Chondrocyte (in vitro differentiated cells): ENCODE data around the gene TMEM212. TPM values are rescaled to one million over a fixed set of nuclear protein-coding genes. Genes with fewer than 3 reads are reported as not detected.

Experiments
- DNase-seq: peaks from one replicate; pipeline ENCODE4 v3.0.0; 2021; ENCODE audit warnings: mixed read lengths, low spot score
- H3K27ac Mint-ChIP-seq: one replicate; pipeline ENCODE4 v1.8.0; 2021; ENCODE audit warnings: mild to moderate bottlenecking, moderate library complexity, mixed read lengths; ENCODE audit not compliant: unreplicated experiment
- H3K27me3 Mint-ChIP-seq: 2 replicates; pipeline ENCODE4 v1.8.0; 2021; ENCODE audit warnings: low read depth, mixed read lengths
- H3K36me3 Mint-ChIP-seq: 2 replicates; pipeline ENCODE4 v1.8.0; 2021; ENCODE audit warnings: low read depth, mixed read lengths
- H3K4me1 Mint-ChIP-seq: 2 replicates; pipeline ENCODE4 v1.8.0; 2021; ENCODE audit warnings: low read depth, mild to moderate bottlenecking, mixed read lengths
- H3K4me3 Mint-ChIP-seq: one replicate; pipeline ENCODE4 v1.8.0; 2021; ENCODE audit warnings: mild to moderate bottlenecking, moderate library complexity, mixed read lengths; ENCODE audit not compliant: unreplicated experiment
- H3K9me3 Mint-ChIP-seq: 2 replicates; pipeline ENCODE4 v1.8.0; 2021; ENCODE audit warnings: low read depth, mixed read lengths
- total RNA-seq: library from RNA; stranded (reverse); gene quantifications from 3 replicates; pipeline ENCODE4 v1.2.1, GENCODE V29; 2021
- TF ChIP-seq, protein P1 (sequence below): fragments of 200-600 bp; sonication (generic); IDR thresholded peaks from 2 replicates; pipeline ENCODE4 v1.5.0; 2021; ENCODE audit warnings: antibody characterized with exemption, mild to moderate bottlenecking, moderate library complexity

The TMEM212 gene
- total RNA-seq, 1 donor from 2014 or later: not detected

DNA sequence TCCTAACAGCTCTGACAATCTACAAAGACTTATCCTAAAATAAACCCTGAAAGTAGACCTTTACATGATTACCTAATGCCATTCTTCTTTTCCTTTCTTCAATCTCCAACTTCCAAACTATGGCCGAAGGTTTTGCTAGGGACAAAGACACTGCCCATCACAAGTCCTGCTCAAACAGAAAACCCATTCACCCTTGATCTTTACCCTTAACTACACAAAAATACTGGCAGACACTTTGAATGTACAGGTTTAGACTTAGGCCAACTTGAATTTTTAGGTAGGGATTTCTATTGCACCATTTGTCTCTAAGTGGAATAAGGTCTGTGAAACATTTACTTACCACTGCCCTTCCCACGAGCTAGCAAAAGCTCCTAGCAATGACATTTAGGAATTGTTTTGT lies 64.6 kb downstream of the TMEM212 start:
- Mint-ChIP-seq H3K4me3 (no peak overlapping the region), H3K4me1 (no peaks in the 10 kb centered on the region), H3K9me3 (peaks cover 7% of the 10 kb centered on the region), H3K27me3 (no peaks in the 10 kb centered on the region), H3K27ac (no peak overlapping the region), H3K36me3 (no peaks in the 10 kb centered on the region)
- TF ChIP-seq, protein P1, sequence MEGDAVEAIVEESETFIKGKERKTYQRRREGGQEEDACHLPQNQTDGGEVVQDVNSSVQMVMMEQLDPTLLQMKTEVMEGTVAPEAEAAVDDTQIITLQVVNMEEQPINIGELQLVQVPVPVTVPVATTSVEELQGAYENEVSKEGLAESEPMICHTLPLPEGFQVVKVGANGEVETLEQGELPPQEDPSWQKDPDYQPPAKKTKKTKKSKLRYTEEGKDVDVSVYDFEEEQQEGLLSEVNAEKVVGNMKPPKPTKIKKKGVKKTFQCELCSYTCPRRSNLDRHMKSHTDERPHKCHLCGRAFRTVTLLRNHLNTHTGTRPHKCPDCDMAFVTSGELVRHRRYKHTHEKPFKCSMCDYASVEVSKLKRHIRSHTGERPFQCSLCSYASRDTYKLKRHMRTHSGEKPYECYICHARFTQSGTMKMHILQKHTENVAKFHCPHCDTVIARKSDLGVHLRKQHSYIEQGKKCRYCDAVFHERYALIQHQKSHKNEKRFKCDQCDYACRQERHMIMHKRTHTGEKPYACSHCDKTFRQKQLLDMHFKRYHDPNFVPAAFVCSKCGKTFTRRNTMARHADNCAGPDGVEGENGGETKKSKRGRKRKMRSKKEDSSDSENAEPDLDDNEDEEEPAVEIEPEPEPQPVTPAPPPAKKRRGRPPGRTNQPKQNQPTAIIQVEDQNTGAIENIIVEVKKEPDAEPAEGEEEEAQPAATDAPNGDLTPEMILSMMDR: no peak
- DNase-seq: no peak

GRCh38 chr3:171908731-171909130 lies 65.6 kb downstream of the TMEM212 start:
- H3K27ac Mint-ChIP-seq: no peak overlapping the region
- H3K36me3 Mint-ChIP-seq: no peaks in the 10 kb centered on the region
- H3K9me3 Mint-ChIP-seq: peaks cover 7% of the 10 kb centered on the region
- H3K4me1 Mint-ChIP-seq: no peaks in the 10 kb centered on the region
- H3K27me3 Mint-ChIP-seq: no peaks in the 10 kb centered on the region
- DNase-seq: no peak
- H3K4me3 Mint-ChIP-seq: no peak overlapping the region
- TF ChIP-seq, protein P1: no peak

Other genes starting within 250 kb of the TMEM212 start
- gene PLD1, start 32.9 kb upstream of the TMEM212 start, total RNA-seq: 14.7 to 17.0 TPM (median 16.4 TPM) in 3 replicates
- gene FNDC3B, start 196.2 kb downstream of the TMEM212 start, total RNA-seq: 290 to 304 TPM (median 293 TPM) in 3 replicates